ENCODE measurements around the gene ARMH3.

Gene ARMH3

GRCh38 chr10:101986624-101986971 lies 69.4 kb downstream of the ARMH3 start:
- TF ChIP-seq TAF1 (IDR thresholded peaks at IDR 0.05; ENCODE audit: borderline replicate concordance, insufficient read depth, low read length) (no peak), POLR2AphosphoS5 (IDR thresholded peaks at IDR 0.05; ENCODE audit: low read depth, low read length) (no peak), REST (IDR thresholded peaks at IDR 0.05; ENCODE audit: insufficient read depth in 1 of 2, low read depth in 2 of 2, low read length in 2 of 2) (no peak), SIN3A (IDR thresholded peaks at IDR 0.05; ENCODE audit: borderline replicate concordance, insufficient read depth, low read length) (no peak)

- no peak for TF ChIP-seq POLR2AphosphoS5 (IDR thresholded peaks at IDR 0.05; ENCODE audit: low read depth, low read length)
These were observed 81.6 kb downstream of the ARMH3 start for GRCh38 chr10:101974091-101974971.

GRCh38 chr10:101972761-101973160 lies 83.2 kb downstream of the ARMH3 start:
- no peak for TF ChIP-seq POLR2AphosphoS5 (IDR thresholded peaks at IDR 0.05; ENCODE audit: low read depth, low read length)
- no peak for TF ChIP-seq SIN3A (IDR thresholded peaks at IDR 0.05; ENCODE audit: borderline replicate concordance, insufficient read depth, low read length)
- no peak for TF ChIP-seq FOXP2 (optimal IDR thresholded peaks at IDR 0.05; ENCODE audit: borderline replicate concordance, extremely low read depth, extremely low read length, insufficient read depth)
- TF ChIP-seq REST (IDR thresholded peaks at IDR 0.05; ENCODE audit: insufficient read depth in 1 of 2, low read depth in 2 of 2, low read length in 2 of 2), result no peak
- no peak for TF ChIP-seq TAF1 (IDR thresholded peaks at IDR 0.05; ENCODE audit: borderline replicate concordance, insufficient read depth, low read length)

GRCh38 chr10:101969412-101969922 lies 86.5 kb downstream of the ARMH3 start:
- TF ChIP-seq REST (IDR thresholded peaks at IDR 0.05; ENCODE audit: insufficient read depth in 1 of 2, low read depth in 2 of 2, low read length in 2 of 2) (no peak), POLR2AphosphoS5 (IDR thresholded peaks at IDR 0.05; ENCODE audit: low read depth, low read length) (no peak), SIN3A (IDR thresholded peaks at IDR 0.05; ENCODE audit: borderline replicate concordance, insufficient read depth, low read length) (no peak), FOXP2 (optimal IDR thresholded peaks at IDR 0.05; ENCODE audit: borderline replicate concordance, extremely low read depth, extremely low read length, insufficient read depth) (no peak), TAF1 (IDR thresholded peaks at IDR 0.05; ENCODE audit: borderline replicate concordance, insufficient read depth, low read length) (no peak)

- TF ChIP-seq POLR2AphosphoS5 (IDR thresholded peaks at IDR 0.05; ENCODE audit: low read depth, low read length), result no peak
- no peak for TF ChIP-seq REST (IDR thresholded peaks at IDR 0.05; ENCODE audit: insufficient read depth in 1 of 2, low read depth in 2 of 2, low read length in 2 of 2)
- TF ChIP-seq TAF1 (IDR thresholded peaks at IDR 0.05; ENCODE audit: borderline replicate concordance, insufficient read depth, low read length), result no peak
- no peak for TF ChIP-seq SIN3A (IDR thresholded peaks at IDR 0.05; ENCODE audit: borderline replicate concordance, insufficient read depth, low read length)
- TF ChIP-seq FOXP2 (optimal IDR thresholded peaks at IDR 0.05; ENCODE audit: borderline replicate concordance, extremely low read depth, extremely low read length, insufficient read depth), result no peak
These were observed 87.0 kb downstream of the ARMH3 start for GRCh38 chr10:101968940-101969321.

All from PFSK-1 (cell line).